GM23338 (cell line): ENCODE data around the gene INPP5D. TPM values are rescaled to one million over a fixed set of nuclear protein-coding genes. Genes with fewer than 3 reads are reported as not detected.

Experiments
- ATAC-seq: fragments of 200-7000 bp; cut with Tn5 transposase; 3 replicates; pipeline ENCODE4 v1.9.1; 2020
- DNase-seq: peaks from one replicate; pipeline ENCODE4 v3.0.0-alpha.2; 2015; ENCODE audit warnings: low spot score
- H2AFZ ChIP-seq: fragments of 200-600 bp; sonication (generic); 2 replicates; pipeline ENCODE4 v1.8.0; 2016; ENCODE audit warnings: antibody characterized with exemption, mild to moderate bottlenecking, moderate library complexity
- H3F3A ChIP-seq: fragments of 200-600 bp; sonication (generic); replicated peaks from 2 replicates; pipeline ENCODE4 v1.8.0; 2017; ENCODE audit warnings: antibody characterized with exemption, mixed run types, low read depth
- H3K27ac ChIP-seq: fragments of 200-600 bp; sonication (generic); 2 replicates; pipeline ENCODE4 v1.6.1; 2016; ENCODE audit warnings: low read depth
- H3K27me3 ChIP-seq: fragments of 200-600 bp; sonication (generic); 2 replicates; pipeline ENCODE4 v1.8.0; 2016; ENCODE audit warnings: mild to moderate bottlenecking, mixed run types, moderate library complexity; ENCODE audit not compliant: insufficient read depth
- H3K36me3 ChIP-seq: fragments of 200-600 bp; sonication (generic); 2 replicates; pipeline ENCODE4 v1.8.0; 2016; ENCODE audit warnings: mild to moderate bottlenecking; ENCODE audit not compliant: insufficient read depth
- H3K4me1 ChIP-seq: fragments of 200-600 bp; sonication (generic); 2 replicates; pipeline ENCODE4 v1.8.0; 2016; ENCODE audit warnings: mild to moderate bottlenecking, moderate library complexity; ENCODE audit not compliant: insufficient read depth
- H3K4me2 ChIP-seq: fragments of 200-600 bp; sonication (generic); 2 replicates; pipeline ENCODE4 v1.7.1; 2017; ENCODE audit warnings: mixed run types
- H3K4me3 ChIP-seq: fragments of 200-600 bp; sonication (generic); 2 replicates; pipeline ENCODE4 v1.6.1; 2016; ENCODE audit warnings: mixed run types
- H3K79me2 ChIP-seq: fragments of 200-600 bp; sonication (generic); replicated peaks from 2 replicates; pipeline ENCODE4 v1.8.0; 2017; ENCODE audit warnings: mild to moderate bottlenecking; ENCODE audit not compliant: insufficient read depth
- H3K9me2 ChIP-seq: fragments of 200-600 bp; sonication (generic); 2 replicates; pipeline ENCODE4 v1.8.0; 2017; ENCODE audit not compliant: insufficient read depth
- H4K20me1 ChIP-seq: fragments of 200-600 bp; sonication (generic); replicated peaks from 2 replicates; pipeline ENCODE4 v1.8.0; 2017; ENCODE audit warnings: mild to moderate bottlenecking; ENCODE audit not compliant: insufficient read depth
- H3K27ac Mint-ChIP-seq: 2 replicates; pipeline ENCODE4 v1.8.0; 2020; ENCODE audit warnings: inconsistent platforms, mild to moderate bottlenecking, moderate library complexity, mixed read lengths
- H3K27me3 Mint-ChIP-seq: 3 replicates; pipeline ENCODE4 v1.8.0; 2022; ENCODE audit warnings: low read depth, mild to moderate bottlenecking, moderate library complexity, mixed read lengths, inconsistent platforms; ENCODE audit not compliant: insufficient read depth, poor library complexity
- H3K36me3 Mint-ChIP-seq: 3 replicates; pipeline ENCODE4 v1.8.0; 2021; ENCODE audit warnings: low read depth, mild to moderate bottlenecking, inconsistent platforms, moderate library complexity, mixed read lengths
- H3K4me1 Mint-ChIP-seq: 3 replicates; pipeline ENCODE4 v1.8.0; 2020; ENCODE audit warnings: mild to moderate bottlenecking, inconsistent platforms, mixed read lengths
- H3K4me3 Mint-ChIP-seq: 3 replicates; pipeline ENCODE4 v1.8.0; 2021; ENCODE audit warnings: moderate library complexity, mild to moderate bottlenecking, inconsistent platforms, mixed read lengths
- H3K9me3 Mint-ChIP-seq: 3 replicates; pipeline ENCODE4 v1.8.0; 2020; ENCODE audit warnings: moderate library complexity, mild to moderate bottlenecking, inconsistent platforms, mixed read lengths
- CREB1 ChIP-seq: fragments of 250-450 bp; sonication (Bioruptor Pico); IDR thresholded peaks from 2 replicates; pipeline ENCODE4 v1.5.0; 2020; ENCODE audit warnings: low read depth, mild to moderate bottlenecking, moderate library complexity
- ETS1 ChIP-seq: IDR thresholded peaks from 2 replicates; pipeline ENCODE4 v1.6.1; 2016; ENCODE audit warnings: antibody characterized with exemption
- EZH2 ChIP-seq: fragments of 200-600 bp; sonication (generic); IDR thresholded peaks from one replicate; pipeline ENCODE4 v1.8.0; 2017; ENCODE audit warnings: antibody characterized with exemption, mild to moderate bottlenecking, low read depth; ENCODE audit not compliant: unreplicated experiment
- EZH2phosphoT487 ChIP-seq: fragments of 200-600 bp; sonication (generic); IDR thresholded peaks from one replicate; pipeline ENCODE4 v1.8.1; 2018; ENCODE audit warnings: antibody characterized with exemption; ENCODE audit not compliant: unreplicated experiment
- JUNB ChIP-seq: IDR thresholded peaks from one replicate; pipeline ENCODE4 v1.6.1; 2016; ENCODE audit warnings: antibody characterized with exemption; ENCODE audit not compliant: unreplicated experiment
- NANOG ChIP-seq: IDR thresholded peaks from 2 replicates; pipeline ENCODE4 v1.6.1; 2016; ENCODE audit warnings: antibody characterized with exemption, borderline replicate concordance
- POLR2AphosphoS5 ChIP-seq: IDR thresholded peaks from 2 replicates; pipeline ENCODE4 v1.6.1; 2016; ENCODE audit warnings: antibody characterized with exemption, low read depth
- STAT1 ChIP-seq: IDR thresholded peaks from one replicate; pipeline ENCODE4 v1.6.1; 2016; ENCODE audit warnings: antibody characterized with exemption; ENCODE audit not compliant: unreplicated experiment
- ZNF331 ChIP-seq: fragments of 250-450 bp; sonication (Bioruptor Pico); IDR thresholded peaks from 2 replicates; pipeline ENCODE4 v1.5.0; 2020; ENCODE audit warnings: low read depth, mild to moderate bottlenecking, moderate library complexity
- polyA plus RNA-seq: library from polyadenylated mRNA; unstranded; fragments of >200 nt; fragmentation: Nextera tagmentation; extraction: Ambion mirVana; gene quantifications from 2 replicates; pipeline ENCODE4 v1.2.1, GENCODE V29; 2016
- total RNA-seq: library from RNA; depleted of rRNA; stranded (reverse); fragments of >200 nt; shearing (Covaris generic); gene quantifications from 2 replicates; pipeline ENCODE4 v1.2.3, GENCODE V29; 2014
- TF ChIP-seq, protein P1 (sequence below): fragments of 250-450 bp; sonication (Bioruptor Pico); IDR thresholded peaks from 2 replicates; pipeline ENCODE4 v1.5.0; 2020; ENCODE audit warnings: mild to moderate bottlenecking, moderate library complexity
- TF ChIP-seq, protein P2 (sequence below): IDR thresholded peaks from one replicate; pipeline ENCODE4 v1.6.1; 2018; ENCODE audit warnings: antibody characterized with exemption; ENCODE audit not compliant: unreplicated experiment
- TF ChIP-seq, protein P3 (sequence below), 2 experiments: fragments of 200-600 bp in 1 of 2; sonication (generic) in 1 of 2; conservative IDR thresholded peaks; 2 replicates each; pipeline versions ENCODE4 v1.5.1 to v1.6.1; 2016 to 2017; ENCODE audit warnings: antibody characterized with exemption in 2 of 2, low read depth in 2 of 2, mild to moderate bottlenecking in 2 of 2, moderate library complexity in 1 of 2

The INPP5D gene
- total and polyA plus RNA-seq, 2 experiments from 2014 or later, result 6.6 to 8.3 TPM

GRCh38 chr2:233119806-233120205 is 59.7 kb downstream of the INPP5D start (continued):
- TF ChIP-seq, protein P1, sequence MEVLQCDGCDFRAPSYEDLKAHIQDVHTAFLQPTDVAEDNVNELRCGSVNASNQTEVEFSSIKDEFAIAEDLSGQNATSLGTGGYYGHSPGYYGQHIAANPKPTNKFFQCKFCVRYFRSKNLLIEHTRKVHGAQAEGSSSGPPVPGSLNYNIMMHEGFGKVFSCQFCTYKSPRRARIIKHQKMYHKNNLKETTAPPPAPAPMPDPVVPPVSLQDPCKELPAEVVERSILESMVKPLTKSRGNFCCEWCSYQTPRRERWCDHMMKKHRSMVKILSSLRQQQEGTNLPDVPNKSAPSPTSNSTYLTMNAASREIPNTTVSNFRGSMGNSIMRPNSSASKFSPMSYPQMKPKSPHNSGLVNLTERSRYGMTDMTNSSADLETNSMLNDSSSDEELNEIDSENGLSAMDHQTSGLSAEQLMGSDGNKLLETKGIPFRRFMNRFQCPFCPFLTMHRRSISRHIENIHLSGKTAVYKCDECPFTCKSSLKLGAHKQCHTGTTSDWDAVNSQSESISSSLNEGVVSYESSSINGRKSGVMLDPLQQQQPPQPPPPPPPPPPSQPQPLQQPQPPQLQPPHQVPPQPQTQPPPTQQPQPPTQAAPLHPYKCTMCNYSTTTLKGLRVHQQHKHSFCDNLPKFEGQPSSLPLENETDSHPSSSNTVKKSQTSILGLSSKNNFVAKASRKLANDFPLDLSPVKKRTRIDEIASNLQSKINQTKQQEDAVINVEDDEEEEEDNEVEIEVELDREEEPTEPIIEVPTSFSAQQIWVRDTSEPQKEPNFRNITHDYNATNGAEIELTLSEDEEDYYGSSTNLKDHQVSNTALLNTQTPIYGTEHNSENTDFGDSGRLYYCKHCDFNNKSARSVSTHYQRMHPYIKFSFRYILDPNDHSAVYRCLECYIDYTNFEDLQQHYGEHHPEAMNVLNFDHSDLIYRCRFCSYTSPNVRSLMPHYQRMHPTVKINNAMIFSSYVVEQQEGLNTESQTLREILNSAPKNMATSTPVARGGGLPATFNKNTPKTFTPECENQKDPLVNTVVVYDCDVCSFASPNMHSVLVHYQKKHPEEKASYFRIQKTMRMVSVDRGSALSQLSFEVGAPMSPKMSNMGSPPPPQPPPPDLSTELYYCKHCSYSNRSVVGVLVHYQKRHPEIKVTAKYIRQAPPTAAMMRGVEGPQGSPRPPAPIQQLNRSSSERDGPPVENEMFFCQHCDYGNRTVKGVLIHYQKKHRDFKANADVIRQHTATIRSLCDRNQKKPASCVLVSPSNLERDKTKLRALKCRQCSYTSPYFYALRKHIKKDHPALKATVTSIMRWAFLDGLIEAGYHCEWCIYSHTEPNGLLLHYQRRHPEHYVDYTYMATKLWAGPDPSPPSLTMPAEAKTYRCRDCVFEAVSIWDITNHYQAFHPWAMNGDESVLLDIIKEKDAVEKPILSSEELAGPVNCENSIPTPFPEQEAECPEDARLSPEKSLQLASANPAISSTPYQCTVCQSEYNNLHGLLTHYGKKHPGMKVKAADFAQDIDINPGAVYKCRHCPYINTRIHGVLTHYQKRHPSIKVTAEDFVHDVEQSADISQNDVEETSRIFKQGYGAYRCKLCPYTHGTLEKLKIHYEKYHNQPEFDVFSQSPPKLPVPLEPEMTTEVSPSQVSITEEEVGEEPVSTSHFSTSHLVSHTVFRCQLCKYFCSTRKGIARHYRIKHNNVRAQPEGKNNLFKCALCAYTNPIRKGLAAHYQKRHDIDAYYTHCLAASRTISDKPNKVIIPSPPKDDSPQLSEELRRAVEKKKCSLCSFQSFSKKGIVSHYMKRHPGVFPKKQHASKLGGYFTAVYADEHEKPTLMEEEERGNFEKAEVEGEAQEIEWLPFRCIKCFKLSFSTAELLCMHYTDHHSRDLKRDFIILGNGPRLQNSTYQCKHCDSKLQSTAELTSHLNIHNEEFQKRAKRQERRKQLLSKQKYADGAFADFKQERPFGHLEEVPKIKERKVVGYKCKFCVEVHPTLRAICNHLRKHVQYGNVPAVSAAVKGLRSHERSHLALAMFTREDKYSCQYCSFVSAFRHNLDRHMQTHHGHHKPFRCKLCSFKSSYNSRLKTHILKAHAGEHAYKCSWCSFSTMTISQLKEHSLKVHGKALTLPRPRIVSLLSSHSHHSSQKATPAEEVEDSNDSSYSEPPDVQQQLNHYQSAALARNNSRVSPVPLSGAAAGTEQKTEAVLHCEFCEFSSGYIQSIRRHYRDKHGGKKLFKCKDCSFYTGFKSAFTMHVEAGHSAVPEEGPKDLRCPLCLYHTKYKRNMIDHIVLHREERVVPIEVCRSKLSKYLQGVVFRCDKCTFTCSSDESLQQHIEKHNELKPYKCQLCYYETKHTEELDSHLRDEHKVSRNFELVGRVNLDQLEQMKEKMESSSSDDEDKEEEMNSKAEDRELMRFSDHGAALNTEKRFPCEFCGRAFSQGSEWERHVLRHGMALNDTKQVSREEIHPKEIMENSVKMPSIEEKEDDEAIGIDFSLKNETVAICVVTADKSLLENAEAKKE (CRISPR knock-in tag), result no peak
- no peak for TF ChIP-seq POLR2AphosphoS5
- no peak for TF ChIP-seq EZH2
- no peak for TF ChIP-seq NANOG
- no peak for TF ChIP-seq CREB1

- DNase-seq (no peak), ATAC-seq (no peak)
- peaks cover 19% of the 10 kb centered on the region for H3K4me1 Mint-ChIP-seq
- H3K4me2 ChIP-seq, result no peak overlapping the region
- H3K27ac Mint-ChIP-seq, result no peak overlapping the region
- H3K9me2 ChIP-seq, result no peaks in the 10 kb centered on the region
- no peaks in the 10 kb centered on the region for H3K27me3 ChIP-seq
- H3K4me1 ChIP-seq, result no peaks in the 10 kb centered on the region
- no peak overlapping the region for H2AFZ ChIP-seq
- no peaks in the 10 kb centered on the region for H3F3A ChIP-seq
- no peak overlapping the region for H3K4me3 ChIP-seq
- H3K4me3 Mint-ChIP-seq, result no peak overlapping the region
- H3K27ac ChIP-seq, result no peak overlapping the region
- H3K79me2 ChIP-seq, result no peaks in the 10 kb centered on the region
- H3K27me3 Mint-ChIP-seq, result peaks cover 3% of the 10 kb centered on the region
- no peaks in the 10 kb centered on the region for H4K20me1 ChIP-seq
- no peaks in the 10 kb centered on the region; the same call in 2 of the 3 replicates for H3K9me3 Mint-ChIP-seq
- H3K36me3 Mint-ChIP-seq, result no peaks in the 10 kb centered on the region
- H3K36me3 ChIP-seq, result no peaks in the 10 kb centered on the region
- no peak for TF ChIP-seq NANOG
- no peak for TF ChIP-seq POLR2AphosphoS5
- TF ChIP-seq CREB1, result no peak
- no peak for TF ChIP-seq STAT1
- no peak for TF ChIP-seq ETS1
- TF ChIP-seq, protein P2, sequence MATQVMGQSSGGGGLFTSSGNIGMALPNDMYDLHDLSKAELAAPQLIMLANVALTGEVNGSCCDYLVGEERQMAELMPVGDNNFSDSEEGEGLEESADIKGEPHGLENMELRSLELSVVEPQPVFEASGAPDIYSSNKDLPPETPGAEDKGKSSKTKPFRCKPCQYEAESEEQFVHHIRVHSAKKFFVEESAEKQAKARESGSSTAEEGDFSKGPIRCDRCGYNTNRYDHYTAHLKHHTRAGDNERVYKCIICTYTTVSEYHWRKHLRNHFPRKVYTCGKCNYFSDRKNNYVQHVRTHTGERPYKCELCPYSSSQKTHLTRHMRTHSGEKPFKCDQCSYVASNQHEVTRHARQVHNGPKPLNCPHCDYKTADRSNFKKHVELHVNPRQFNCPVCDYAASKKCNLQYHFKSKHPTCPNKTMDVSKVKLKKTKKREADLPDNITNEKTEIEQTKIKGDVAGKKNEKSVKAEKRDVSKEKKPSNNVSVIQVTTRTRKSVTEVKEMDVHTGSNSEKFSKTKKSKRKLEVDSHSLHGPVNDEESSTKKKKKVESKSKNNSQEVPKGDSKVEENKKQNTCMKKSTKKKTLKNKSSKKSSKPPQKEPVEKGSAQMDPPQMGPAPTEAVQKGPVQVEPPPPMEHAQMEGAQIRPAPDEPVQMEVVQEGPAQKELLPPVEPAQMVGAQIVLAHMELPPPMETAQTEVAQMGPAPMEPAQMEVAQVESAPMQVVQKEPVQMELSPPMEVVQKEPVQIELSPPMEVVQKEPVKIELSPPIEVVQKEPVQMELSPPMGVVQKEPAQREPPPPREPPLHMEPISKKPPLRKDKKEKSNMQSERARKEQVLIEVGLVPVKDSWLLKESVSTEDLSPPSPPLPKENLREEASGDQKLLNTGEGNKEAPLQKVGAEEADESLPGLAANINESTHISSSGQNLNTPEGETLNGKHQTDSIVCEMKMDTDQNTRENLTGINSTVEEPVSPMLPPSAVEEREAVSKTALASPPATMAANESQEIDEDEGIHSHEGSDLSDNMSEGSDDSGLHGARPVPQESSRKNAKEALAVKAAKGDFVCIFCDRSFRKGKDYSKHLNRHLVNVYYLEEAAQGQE, result no peak
- no peak for TF ChIP-seq EZH2
- no peak for TF ChIP-seq ZNF331
- TF ChIP-seq, protein P3, sequence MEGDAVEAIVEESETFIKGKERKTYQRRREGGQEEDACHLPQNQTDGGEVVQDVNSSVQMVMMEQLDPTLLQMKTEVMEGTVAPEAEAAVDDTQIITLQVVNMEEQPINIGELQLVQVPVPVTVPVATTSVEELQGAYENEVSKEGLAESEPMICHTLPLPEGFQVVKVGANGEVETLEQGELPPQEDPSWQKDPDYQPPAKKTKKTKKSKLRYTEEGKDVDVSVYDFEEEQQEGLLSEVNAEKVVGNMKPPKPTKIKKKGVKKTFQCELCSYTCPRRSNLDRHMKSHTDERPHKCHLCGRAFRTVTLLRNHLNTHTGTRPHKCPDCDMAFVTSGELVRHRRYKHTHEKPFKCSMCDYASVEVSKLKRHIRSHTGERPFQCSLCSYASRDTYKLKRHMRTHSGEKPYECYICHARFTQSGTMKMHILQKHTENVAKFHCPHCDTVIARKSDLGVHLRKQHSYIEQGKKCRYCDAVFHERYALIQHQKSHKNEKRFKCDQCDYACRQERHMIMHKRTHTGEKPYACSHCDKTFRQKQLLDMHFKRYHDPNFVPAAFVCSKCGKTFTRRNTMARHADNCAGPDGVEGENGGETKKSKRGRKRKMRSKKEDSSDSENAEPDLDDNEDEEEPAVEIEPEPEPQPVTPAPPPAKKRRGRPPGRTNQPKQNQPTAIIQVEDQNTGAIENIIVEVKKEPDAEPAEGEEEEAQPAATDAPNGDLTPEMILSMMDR (conservative IDR thresholded peaks at IDR 0.05; ENCODE audit: low read depth in 2 of 2), result no peak
- TF ChIP-seq JUNB, result no peak
- no peak for TF ChIP-seq EZH2phosphoT487
Observed at GRCh38 chr2:233120459-233120858, 60.3 kb downstream of the INPP5D start.
